GM19438 (cell line): Measurements from ENCODE around the gene C1orf159.
"Not testable (repeated sequence)": the region's sequence is repeated elsewhere in the genome, so short reads cannot be mapped to it uniquely, and the experiment has no call there.

Source experiments
- ATAC-seq: cut with Tn5 transposase; IDR thresholded peaks from one replicate; pipeline ENCODE4 v1.9.1; 2021; ENCODE audit warnings: low read depth; ENCODE audit not compliant: unreplicated experiment

C1orf159 gene

GRCh38 chr1:1083416-1084371 lies 32.2 kb downstream of the C1orf159 start:
- ATAC-seq = no peak

- ATAC-seq = no peak
These were observed 33.0 kb downstream of the C1orf159 start for GRCh38 chr1:1082776-1083415.

GRCh38 chr1:1082239-1082775 lies 33.6 kb downstream of the C1orf159 start:
- ATAC-seq = no peak

GRCh38 chr1:1081311-1082238 lies 34.3 kb downstream of the C1orf159 start:
- ATAC-seq = no peak

- ATAC-seq = no peak
These were observed 35.0 kb downstream of the C1orf159 start for GRCh38 chr1:1080951-1081310.

- peak; percentile 33 for ATAC-seq
These were observed 35.6 kb downstream of the C1orf159 start for GRCh38 chr1:1080122-1080757.

GRCh38 chr1:1079408-1080121 lies 36.3 kb downstream of the C1orf159 start:
- ATAC-seq = peak; percentile 65

GRCh38 chr1:1077396-1077795 lies 38.5 kb downstream of the C1orf159 start:
- ATAC-seq = not testable (repeated sequence)

- ATAC-seq = no peak
These were observed 40.5 kb downstream of the C1orf159 start for GRCh38 chr1:1075148-1075935.

GRCh38 chr1:1074631-1075147 lies 41.2 kb downstream of the C1orf159 start:
- ATAC-seq = no peak

GRCh38 chr1:1073743-1074587 lies 41.9 kb downstream of the C1orf159 start, which contains the start of gene RNF223:
RNF223 (minus strand) TSS chr1:1074306; CDS start chr1:1072566, 1,740 bp downstream.
- ATAC-seq = no peak

GRCh38 chr1:1072849-1073742 lies 42.8 kb downstream of the C1orf159 start:
- ATAC-seq = no peak

- ATAC-seq = no peak
These were observed 43.5 kb downstream of the C1orf159 start for GRCh38 chr1:1072299-1072848.

GRCh38 chr1:1071486-1072298 lies 44.2 kb downstream of the C1orf159 start:
- no peak for ATAC-seq
